RWPE1 (cell line): ENCODE results near the gene RALA.

Experiments used
- CTCF ChIA-PET: fragments of 350-600 bp; sonication (Branson Sonifier 250); formaldehyde crosslinking; extraction: SDS; loops from one replicate; lab custom pipeline; 2021; lab: Yijun Ruan, JAX
- POLR2A ChIA-PET: fragments of 400-600 bp; formaldehyde crosslinking; extraction: SDS; loops from one replicate; lab custom pipeline; 2020; ENCODE audit warnings: antibody characterized with exemption; ENCODE audit not compliant: low non-redundant PET; lab: Yijun Ruan, JAX
- DNase-seq: peaks from one replicate; pipeline ENCODE4 v3.0.0; 2012; ENCODE audit warnings: low spot score
- H3K27ac ChIP-seq: fragments of 450-650 bp; 2 replicates; pipeline ENCODE4 v1.5.1; 2017
- CTCF ChIP-seq: fragments of 450-650 bp; conservative IDR thresholded peaks from 2 replicates; pipeline ENCODE4 v1.5.1; 2017; ENCODE audit warnings: low read depth, mild to moderate bottlenecking

The RALA gene

GRCh38 chr7:39647816-39648215 is 24.4 kb downstream of the RALA start:
- no peak for DNase-seq
- ChIA-PET CTCF (interaction anchor here (1.0 kb wide), 1 partner anchor 15 kb away, joined by 4 read pairs; no protein-coding TSS in a partner anchor), POLR2A (no interaction called here)
- no peak overlapping the region for H3K27ac ChIP-seq
- no peak for TF ChIP-seq CTCF

- CTCF ChIA-PET, result no interaction called here
- TF ChIP-seq CTCF, result no peak
- no peak for DNase-seq
- no peak overlapping the region for H3K27ac ChIP-seq
- POLR2A ChIA-PET, result no interaction called here
Measured at GRCh38 chr7:39650676-39651075, 27.3 kb downstream of the RALA start.

GRCh38 chr7:39651265-39651664 is 27.9 kb downstream of the RALA start:
- ChIA-PET CTCF (interaction anchor here (0.6 to 0.9 kb wide), 2 partner anchors 71 to 95 kb away, joined by 3 to 4 read pairs; no protein-coding TSS in a partner anchor), POLR2A (no interaction called here)
- no peak for DNase-seq
- no peak overlapping the region for H3K27ac ChIP-seq
- no peak for TF ChIP-seq CTCF

- ChIA-PET POLR2A (no interaction called here), CTCF (interaction anchor here (0.6 kb wide), 1 partner anchor 54 kb away, joined by 3 read pairs; no protein-coding TSS in a partner anchor)
- no peak overlapping the region for H3K27ac ChIP-seq
- TF ChIP-seq CTCF, result no peak
- DNase-seq, result no peak
Measured at GRCh38 chr7:39656415-39656814, 33.0 kb downstream of the RALA start.

DNA sequence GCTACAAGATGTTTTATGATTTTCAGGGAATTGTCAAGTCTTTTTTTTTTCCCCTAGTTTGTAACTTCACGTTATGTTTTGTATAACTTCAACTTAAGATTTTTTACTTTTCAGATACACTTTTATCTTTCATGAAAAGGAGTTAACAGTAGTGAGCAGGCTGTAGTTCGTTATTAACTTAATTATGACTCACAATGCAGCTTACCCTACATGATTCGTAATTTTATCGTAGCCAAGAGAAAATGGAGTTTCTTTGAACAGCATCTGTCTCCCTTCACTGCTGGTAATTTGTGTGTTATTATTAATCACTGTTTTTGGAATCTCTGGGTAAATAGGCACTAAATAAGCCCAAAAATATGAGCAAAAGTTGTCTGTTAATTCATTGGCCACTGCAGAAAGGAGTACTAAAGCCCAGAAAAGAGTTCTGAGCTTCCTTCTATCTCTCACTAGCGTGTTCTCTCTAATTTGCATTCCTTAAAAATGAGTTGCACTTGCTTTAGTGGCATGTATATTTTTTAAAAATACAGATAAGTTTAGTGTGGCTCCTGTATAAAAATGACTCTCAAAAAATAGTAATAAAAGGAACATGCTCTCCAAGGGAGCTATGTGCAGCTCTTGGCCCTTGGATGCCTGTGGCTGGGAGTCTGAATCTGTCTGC is 36.1 kb downstream of the RALA start:
- no peak for DNase-seq
- no peak for TF ChIP-seq CTCF
- ChIA-PET POLR2A (no interaction called here), CTCF (no interaction called here)
- H3K27ac ChIP-seq, result no peak overlapping the region

GRCh38 chr7:39661960-39662359 is 38.6 kb downstream of the RALA start:
- ChIA-PET POLR2A (no interaction called here), CTCF (no interaction called here)
- TF ChIP-seq CTCF, result no peak
- no peak for DNase-seq
- H3K27ac ChIP-seq, result no peak overlapping the region
